Measurements from ENCODE around the gene TENM4.
A peak's percentile ranks its signal among the peaks of the same experiment; 100 is the strongest.

GRCh38 chr11:79062814-79063762 is 377.7 kb downstream of the TENM4 start:
- TF ChIP-seq CTCF (IDR thresholded peaks at IDR 0.05) (peak in 2 of 4 experiments; percentile 3 to 53), POLR2AphosphoS5 (IDR thresholded peaks at IDR 0.05) (no peak), POLR2A (IDR thresholded peaks at IDR 0.05) (no peak)
